HepG2 (cell line): ENCODE results near the gene MYH16. TPM values are rescaled to one million over a fixed set of nuclear protein-coding genes. Genes with fewer than 3 reads are reported as not detected.

Experiments used
- AGO2 ChIP-seq: fragments of 200-400 bp; formaldehyde crosslinking; optimal IDR thresholded peaks from 2 replicates; pipeline ENCODE3; 2017; ENCODE audit warnings: mild to moderate bottlenecking, low read depth, low read length, moderate library complexity
- ETV6 ChIP-seq: sonication (generic); formaldehyde crosslinking; conservative IDR thresholded peaks from 2 replicates; pipeline ENCODE4 v1.4.0; 2020; ENCODE audit warnings: missing genetic modification reagents
- FOXC1 ChIP-seq: sonication (generic); formaldehyde crosslinking; IDR thresholded peaks from 2 replicates; pipeline ENCODE4 v1.8.0; 2022; ENCODE audit warnings: mild to moderate bottlenecking, missing genetic modification reagents, borderline replicate concordance
- FOXK2 ChIP-seq: fragments of 450-650 bp; IDR thresholded peaks from 2 replicates; pipeline ENCODE4 v1.6.1; 2016
- HNRNPL ChIP-seq: fragments of 200-400 bp; formaldehyde crosslinking; IDR thresholded peaks from 2 replicates; pipeline ENCODE4 v1.6.1; 2017; ENCODE audit warnings: mild to moderate bottlenecking, low read depth, low read length
- HOXA3 ChIP-seq: sonication (generic); formaldehyde crosslinking; IDR thresholded peaks from 2 replicates; pipeline ENCODE4 v1.5.0; 2020; ENCODE audit warnings: missing genetic modification reagents
- MATR3 ChIP-seq: sonication (generic); formaldehyde crosslinking; IDR thresholded peaks from 2 replicates; pipeline ENCODE4 v1.4.0; 2020; ENCODE audit warnings: missing genetic modification reagents
- RARG ChIP-seq: sonication (generic); formaldehyde crosslinking; IDR thresholded peaks from 2 replicates; pipeline ENCODE4 v1.4.0; 2020; ENCODE audit warnings: low read depth, mild to moderate bottlenecking, missing genetic modification reagents
- RXRB ChIP-seq: IDR thresholded peaks from 2 replicates; pipeline ENCODE4 v1.6.1; 2016; ENCODE audit warnings: borderline replicate concordance, missing genetic modification reagents, missing compliant biosample characterization
- SALL1 ChIP-seq: sonication (generic); formaldehyde crosslinking; IDR thresholded peaks from 2 replicates; pipeline ENCODE4 v1.8.0; 2022; ENCODE audit warnings: mild to moderate bottlenecking, missing genetic modification reagents
- SMAD1 ChIP-seq: sonication (generic); formaldehyde crosslinking; IDR thresholded peaks from 2 replicates; pipeline ENCODE4 v1.4.0; 2020; ENCODE audit warnings: missing genetic modification reagents, low read depth, mild to moderate bottlenecking, borderline replicate concordance
- SNAPC5 ChIP-seq: sonication (generic); formaldehyde crosslinking; IDR thresholded peaks from 2 replicates; pipeline ENCODE4 v1.8.1; 2023; ENCODE audit warnings: mild to moderate bottlenecking, missing genetic modification reagents, borderline replicate concordance
- SOX6 ChIP-seq, 2 experiments: fragments of 450-650 bp in 1 of 2; sonication (generic) in 1 of 2; formaldehyde crosslinking in 1 of 2; IDR thresholded peaks; 2 replicates each; pipeline versions ENCODE4 v1.4.0 to v1.6.1; 2017 to 2020; ENCODE audit warnings: antibody characterized with exemption in 1 of 2, mild to moderate bottlenecking in 1 of 2, missing genetic modification reagents in 1 of 2
- ZNF207 ChIP-seq: fragments of 450-650 bp; IDR thresholded peaks from 2 replicates; pipeline ENCODE4 v1.6.1; 2016; ENCODE audit warnings: antibody characterized with exemption, borderline replicate concordance
- ZNF569 ChIP-seq: sonication (generic); formaldehyde crosslinking; IDR thresholded peaks from 2 replicates; pipeline ENCODE4 v1.5.0; 2020; ENCODE audit warnings: mild to moderate bottlenecking, missing genetic modification reagents, moderate library complexity, borderline replicate concordance
- ZNF607 ChIP-seq: sonication (generic); formaldehyde crosslinking; IDR thresholded peaks from 2 replicates; pipeline ENCODE4 v1.5.1; 2020; ENCODE audit warnings: missing genetic modification reagents, mild to moderate bottlenecking, borderline replicate concordance
- ZNF761 ChIP-seq: sonication (generic); formaldehyde crosslinking; conservative IDR thresholded peaks from 2 replicates; pipeline ENCODE4 v1.4.0; 2020; ENCODE audit warnings: mild to moderate bottlenecking, missing genetic modification reagents
- ZNF781 ChIP-seq: sonication (generic); formaldehyde crosslinking; IDR thresholded peaks from 2 replicates; pipeline ENCODE4 v1.5.1; 2020; ENCODE audit warnings: borderline replicate concordance, mild to moderate bottlenecking, missing genetic modification reagents; ENCODE audit errors: not compliant biosample characterization
- polyA plus RNA-seq, 8 experiments: library from polyadenylated mRNA; depleted of rRNA in 3 of 8; stranded (reverse) in 7 of 8; unstranded in 1 of 8; fragments of >200 nt; fragmentation: Illumina TruSeq in 4 of 8; extraction: Trizol in 4 of 8; gene quantifications; 2 replicates each; pipeline versions ENCODE4 v1.2.1 to v1.2.3, GENCODE V29; 2011 to 2016; ENCODE audit warnings: low read depth in 4 of 8, missing spikeins in 1 of 8, mixed read lengths in 1 of 8; ENCODE audit not compliant: insufficient read depth in 1 of 8
- total RNA-seq, 5 experiments: library from RNA; depleted of rRNA; stranded (reverse); fragments of >200 nt; fragmentation: Illumina TruSeq; extraction: Trizol; gene quantifications; 2 replicates each; pipeline ENCODE4 v1.2.3, GENCODE V29; 2016; ENCODE audit warnings: low read depth in 1 of 5
- TF ChIP-seq, protein P1 (sequence below), 2 experiments: sonication (generic) in 1 of 2; formaldehyde crosslinking in 1 of 2; IDR thresholded peaks; 2 replicates each; pipeline versions ENCODE4 v1.4.0 to v1.6.1; 2016 to 2020; ENCODE audit warnings: borderline replicate concordance in 1 of 2, low read depth in 1 of 2, mild to moderate bottlenecking in 1 of 2, missing genetic modification reagents in 1 of 2
- TF ChIP-seq, protein P2 (sequence below): sonication (generic); formaldehyde crosslinking; IDR thresholded peaks from 2 replicates; pipeline ENCODE4 v1.4.0; 2020; ENCODE audit warnings: missing genetic modification reagents, borderline replicate concordance

Gene MYH16
- total and polyA plus RNA-seq, 2 of the 13 experiments (the other 11 are each of a cell fraction or from before 2014, with no cell fraction given): 0.05 to 0.15 TPM

- TF ChIP-seq, protein P1, sequence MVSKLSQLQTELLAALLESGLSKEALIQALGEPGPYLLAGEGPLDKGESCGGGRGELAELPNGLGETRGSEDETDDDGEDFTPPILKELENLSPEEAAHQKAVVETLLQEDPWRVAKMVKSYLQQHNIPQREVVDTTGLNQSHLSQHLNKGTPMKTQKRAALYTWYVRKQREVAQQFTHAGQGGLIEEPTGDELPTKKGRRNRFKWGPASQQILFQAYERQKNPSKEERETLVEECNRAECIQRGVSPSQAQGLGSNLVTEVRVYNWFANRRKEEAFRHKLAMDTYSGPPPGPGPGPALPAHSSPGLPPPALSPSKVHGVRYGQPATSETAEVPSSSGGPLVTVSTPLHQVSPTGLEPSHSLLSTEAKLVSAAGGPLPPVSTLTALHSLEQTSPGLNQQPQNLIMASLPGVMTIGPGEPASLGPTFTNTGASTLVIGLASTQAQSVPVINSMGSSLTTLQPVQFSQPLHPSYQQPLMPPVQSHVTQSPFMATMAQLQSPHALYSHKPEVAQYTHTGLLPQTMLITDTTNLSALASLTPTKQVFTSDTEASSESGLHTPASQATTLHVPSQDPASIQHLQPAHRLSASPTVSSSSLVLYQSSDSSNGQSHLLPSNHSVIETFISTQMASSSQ (IDR thresholded peaks at IDR 0.05; ENCODE audit: low read depth): no peak
- TF ChIP-seq, protein P1 (CRISPR knock-in tag; IDR thresholded peaks at IDR 0.05; ENCODE audit: borderline replicate concordance): peak; percentile 56; the same call in 1 of the 2 replicates
- TF ChIP-seq SMAD1: peak; percentile 79; the same call in 1 of the 2 replicates
- peak; percentile 88 for TF ChIP-seq HOXA3 (CRISPR knock-in tag)
- TF ChIP-seq FOXC1 (CRISPR knock-in tag): peak; percentile 80; the same call in 1 of the 2 replicates
- no peak for TF ChIP-seq FOXK2
- TF ChIP-seq MATR3 (CRISPR knock-in tag): no peak
- TF ChIP-seq ZNF569 (CRISPR knock-in tag): no peak
- TF ChIP-seq SOX6 (IDR thresholded peaks at IDR 0.05): no peak
- peak; percentile 60 for TF ChIP-seq SOX6 (CRISPR knock-in tag; IDR thresholded peaks at IDR 0.05)
- peak; percentile 65 for TF ChIP-seq RXRB
- TF ChIP-seq AGO2: no peak
- TF ChIP-seq ZNF207: no peak
- TF ChIP-seq, protein P2, sequence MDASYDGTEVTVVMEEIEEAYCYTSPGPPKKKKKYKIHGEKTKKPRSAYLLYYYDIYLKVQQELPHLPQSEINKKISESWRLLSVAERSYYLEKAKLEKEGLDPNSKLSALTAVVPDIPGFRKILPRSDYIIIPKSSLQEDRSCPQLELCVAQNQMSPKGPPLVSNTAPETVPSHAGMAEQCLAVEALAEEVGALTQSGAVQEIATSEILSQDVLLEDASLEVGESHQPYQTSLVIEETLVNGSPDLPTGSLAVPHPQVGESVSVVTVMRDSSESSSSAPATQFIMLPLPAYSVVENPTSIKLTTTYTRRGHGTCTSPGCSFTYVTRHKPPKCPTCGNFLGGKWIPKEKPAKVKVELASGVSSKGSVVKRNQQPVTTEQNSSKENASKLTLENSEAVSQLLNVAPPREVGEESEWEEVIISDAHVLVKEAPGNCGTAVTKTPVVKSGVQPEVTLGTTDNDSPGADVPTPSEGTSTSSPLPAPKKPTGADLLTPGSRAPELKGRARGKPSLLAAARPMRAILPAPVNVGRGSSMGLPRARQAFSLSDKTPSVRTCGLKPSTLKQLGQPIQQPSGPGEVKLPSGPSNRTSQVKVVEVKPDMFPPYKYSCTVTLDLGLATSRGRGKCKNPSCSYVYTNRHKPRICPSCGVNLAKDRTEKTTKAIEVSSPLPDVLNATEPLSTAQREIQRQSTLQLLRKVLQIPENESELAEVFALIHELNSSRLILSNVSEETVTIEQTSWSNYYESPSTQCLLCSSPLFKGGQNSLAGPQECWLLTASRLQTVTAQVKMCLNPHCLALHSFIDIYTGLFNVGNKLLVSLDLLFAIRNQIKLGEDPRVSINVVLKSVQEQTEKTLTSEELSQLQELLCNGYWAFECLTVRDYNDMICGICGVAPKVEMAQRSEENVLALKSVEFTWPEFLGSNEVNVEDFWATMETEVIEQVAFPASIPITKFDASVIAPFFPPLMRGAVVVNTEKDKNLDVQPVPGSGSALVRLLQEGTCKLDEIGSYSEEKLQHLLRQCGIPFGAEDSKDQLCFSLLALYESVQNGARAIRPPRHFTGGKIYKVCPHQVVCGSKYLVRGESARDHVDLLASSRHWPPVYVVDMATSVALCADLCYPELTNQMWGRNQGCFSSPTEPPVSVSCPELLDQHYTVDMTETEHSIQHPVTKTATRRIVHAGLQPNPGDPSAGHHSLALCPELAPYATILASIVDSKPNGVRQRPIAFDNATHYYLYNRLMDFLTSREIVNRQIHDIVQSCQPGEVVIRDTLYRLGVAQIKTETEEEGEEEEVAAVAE: no peak; the same call in 1 of the 2 replicates
- peak; percentile 83 for TF ChIP-seq ZNF781
- no peak for TF ChIP-seq RARG (CRISPR knock-in tag)
- no peak for TF ChIP-seq ZNF761
- TF ChIP-seq HNRNPL: no peak
- peak; percentile 92; the same call in 1 of the 2 replicates for TF ChIP-seq ZNF607 (CRISPR knock-in tag)
- TF ChIP-seq ETV6 (CRISPR knock-in tag): no peak; the same call in 1 of the 2 replicates
- peak; percentile 88 for TF ChIP-seq SALL1 (CRISPR knock-in tag)
- no peak; the same call in 1 of the 2 replicates for TF ChIP-seq SNAPC5 (CRISPR knock-in tag)
Observed at GRCh38 chr7:99325592-99326407, 53.2 kb downstream of the MYH16 start, which contains the start of gene ARPC1A (continued).
